K562 (cell line): ENCODE data around the gene PRKAR1B.

ENCODE experiments used
- C11orf30 ChIP-seq: fragments of 450-650 bp; IDR thresholded peaks from 2 replicates; pipeline ENCODE4 v1.6.1; 2016; ENCODE audit warnings: low read depth, mild to moderate bottlenecking
- ELF1 ChIP-seq: fragments of 200-800 bp; sonication (Bioruptor generic); IDR thresholded peaks from 2 replicates; pipeline ENCODE4 v1.6.1; 2016; ENCODE audit warnings: missing genetic modification characterization, missing compliant biosample characterization
- EP300 ChIP-seq: IDR thresholded peaks from 2 replicates; pipeline ENCODE4 v1.6.1; 2012; ENCODE audit warnings: low read length, improper control_type of control experiment
- MTA2 ChIP-seq: fragments of 450-650 bp; IDR thresholded peaks from 2 replicates; pipeline ENCODE4 v1.6.1; 2016; ENCODE audit warnings: low read depth
- TARDBP ChIP-seq: fragments of 450-650 bp; IDR thresholded peaks from 2 replicates; pipeline ENCODE4 v1.6.1; 2016
- ZNF408 ChIP-seq: fragments of 250-450 bp; sonication (Bioruptor Pico); IDR thresholded peaks from 2 replicates; pipeline ENCODE4 v1.4.0; 2020; ENCODE audit warnings: low read depth, mild to moderate bottlenecking, moderate library complexity
- TF ChIP-seq, protein P1 (sequence below), 3 experiments: IDR thresholded peaks in 2 of 3; conservative IDR thresholded peaks in 1 of 3; 2 replicates each; pipeline ENCODE4 v1.5.1; 2011 to 2012; ENCODE audit warnings: low read length in 3 of 3, mild to moderate bottlenecking in 3 of 3, control low read depth in 2 of 3, improper control_type of control experiment in 1 of 3, inconsistent platforms in 1 of 3, low read depth in 1 of 3, mixed read lengths in 1 of 3, moderate library complexity in 1 of 3; ENCODE audit not compliant: insufficient read depth in 2 of 3
- TF ChIP-seq, protein P2 (sequence below), 2 experiments: IDR thresholded peaks; 2 replicates each; pipeline ENCODE4 v1.6.1; 2011; ENCODE audit warnings: borderline replicate concordance in 1 of 2, control low read depth in 1 of 2, low read depth in 1 of 2, low read length in 1 of 2, mild to moderate bottlenecking in 1 of 2, mixed read lengths in 1 of 2, moderate library complexity in 1 of 2; ENCODE audit not compliant: insufficient read depth in 1 of 2, insufficient read length in 1 of 2, poor library complexity in 1 of 2, severe bottlenecking in 1 of 2; ENCODE audit errors: extremely low read depth in 1 of 2

- TF ChIP-seq EP300: no peak
- no peak for TF ChIP-seq C11orf30
- TF ChIP-seq, protein P1, sequence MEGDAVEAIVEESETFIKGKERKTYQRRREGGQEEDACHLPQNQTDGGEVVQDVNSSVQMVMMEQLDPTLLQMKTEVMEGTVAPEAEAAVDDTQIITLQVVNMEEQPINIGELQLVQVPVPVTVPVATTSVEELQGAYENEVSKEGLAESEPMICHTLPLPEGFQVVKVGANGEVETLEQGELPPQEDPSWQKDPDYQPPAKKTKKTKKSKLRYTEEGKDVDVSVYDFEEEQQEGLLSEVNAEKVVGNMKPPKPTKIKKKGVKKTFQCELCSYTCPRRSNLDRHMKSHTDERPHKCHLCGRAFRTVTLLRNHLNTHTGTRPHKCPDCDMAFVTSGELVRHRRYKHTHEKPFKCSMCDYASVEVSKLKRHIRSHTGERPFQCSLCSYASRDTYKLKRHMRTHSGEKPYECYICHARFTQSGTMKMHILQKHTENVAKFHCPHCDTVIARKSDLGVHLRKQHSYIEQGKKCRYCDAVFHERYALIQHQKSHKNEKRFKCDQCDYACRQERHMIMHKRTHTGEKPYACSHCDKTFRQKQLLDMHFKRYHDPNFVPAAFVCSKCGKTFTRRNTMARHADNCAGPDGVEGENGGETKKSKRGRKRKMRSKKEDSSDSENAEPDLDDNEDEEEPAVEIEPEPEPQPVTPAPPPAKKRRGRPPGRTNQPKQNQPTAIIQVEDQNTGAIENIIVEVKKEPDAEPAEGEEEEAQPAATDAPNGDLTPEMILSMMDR (IDR thresholded peaks at IDR 0.05 in 2 of 3, conservative IDR thresholded peaks at IDR 0.05 in 1 of 3; ENCODE audit: insufficient read depth in 2 of 3, low read depth in 1 of 3, low read length in 3 of 3): no peak
- TF ChIP-seq MTA2: no peak
- TF ChIP-seq ELF1 (tag): no peak
- TF ChIP-seq TARDBP: no peak
- TF ChIP-seq, protein P2, sequence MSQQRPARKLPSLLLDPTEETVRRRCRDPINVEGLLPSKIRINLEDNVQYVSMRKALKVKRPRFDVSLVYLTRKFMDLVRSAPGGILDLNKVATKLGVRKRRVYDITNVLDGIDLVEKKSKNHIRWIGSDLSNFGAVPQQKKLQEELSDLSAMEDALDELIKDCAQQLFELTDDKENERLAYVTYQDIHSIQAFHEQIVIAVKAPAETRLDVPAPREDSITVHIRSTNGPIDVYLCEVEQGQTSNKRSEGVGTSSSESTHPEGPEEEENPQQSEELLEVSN (IDR thresholded peaks at IDR 0.05; ENCODE audit: borderline replicate concordance in 1 of 2, extremely low read depth in 1 of 2, insufficient read depth in 1 of 2, insufficient read length in 1 of 2, low read depth in 1 of 2, low read length in 1 of 2, poor library complexity in 1 of 2, severe bottlenecking in 1 of 2): no peak
- no peak for TF ChIP-seq ZNF408
These were observed 14.5 kb downstream of the PRKAR1B start for GRCh38 chr7:712381-713138.
